MM.1S (cell line): Measurements from ENCODE around the gene KCND2.

Experiments
- CTCF ChIP-seq: fragments of 300-600 bp; sonication (generic); IDR thresholded peaks from 2 replicates; pipeline ENCODE4 v1.5.1; 2016; ENCODE audit warnings: antibody characterized with exemption, low read length, mixed read lengths
- EZH2 ChIP-seq: fragments of 300-600 bp; sonication (generic); optimal IDR thresholded peaks from 2 replicates; pipeline ENCODE3; 2017; ENCODE audit warnings: low read depth, mild to moderate bottlenecking, antibody characterized with exemption, low read length, mixed read lengths

DNA sequence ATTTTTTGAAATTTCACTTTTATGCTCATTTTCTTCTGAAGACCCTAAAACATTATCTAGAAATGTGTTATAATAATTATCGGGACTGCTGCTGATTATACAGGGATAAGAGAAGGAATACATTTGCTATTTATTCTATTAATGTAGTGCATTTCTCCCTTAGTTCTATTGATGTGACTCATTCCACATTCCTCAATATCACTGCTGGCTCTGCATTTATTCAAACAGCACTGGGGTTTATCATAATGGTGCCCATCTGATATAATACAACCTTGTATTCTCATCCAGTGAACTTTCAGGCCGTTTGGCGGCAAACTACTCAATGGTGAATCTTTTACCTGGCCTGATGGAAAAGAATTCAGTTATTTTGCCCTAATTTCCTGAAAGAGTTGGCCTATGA is 7.8 kb downstream of the KCND2 start:
- TF ChIP-seq CTCF (no peak), EZH2 (no peak)
